Suprapubic skin (tissue), 3 donors: ENCODE data around the gene MEGF9.

Experiments used
- CTCF ChIP-seq, 2 donors: fragments of 200-600 bp in 1 of 2; fragments of 450-650 bp in 1 of 2; sonication (generic) in 1 of 2; IDR thresholded peaks; one replicate each; pipeline ENCODE4 v1.5.1; 2016 to 2019; ENCODE audit warnings: antibody characterized with exemption in 2 of 2, mild to moderate bottlenecking in 1 of 2, moderate library complexity in 1 of 2
- POLR2AphosphoS5 ChIP-seq, 3 donors: sonication (generic); formaldehyde crosslinking; IDR thresholded peaks; one replicate each; pipeline ENCODE4 v1.6.1; 2017; ENCODE audit warnings: antibody characterized with exemption in 3 of 3

GRCh38 chr9:120561709-120562108 is 152.6 kb downstream of the MEGF9 start:
- TF ChIP-seq CTCF (IDR thresholded peaks at IDR 0.05) (no peak), POLR2AphosphoS5 (IDR thresholded peaks at IDR 0.05) (no peak)
